Omental fat pad (tissue), 4 donors: ENCODE measurements around the gene MORC1. TPM values are rescaled to one million over a fixed set of nuclear protein-coding genes. Genes with fewer than 3 reads are reported as not detected.

Source experiments
- ATAC-seq: fragments of 150-250 bp; one replicate; pipeline ENCODE4 v1.9.1; 2016; ENCODE audit warnings: mild to moderate bottlenecking, moderate library complexity; ENCODE audit not compliant: low FRiP score
- DNase-seq: peaks from one replicate; pipeline ENCODE4 v3.0.0-alpha.2; 2019; ENCODE audit warnings: low spot score
- CTCF ChIP-seq, 3 donors: fragments of 450-650 bp; IDR thresholded peaks; one replicate each; pipeline ENCODE4 v1.5.1; 2016 to 2017; ENCODE audit warnings: antibody characterized with exemption in 3 of 3, mild to moderate bottlenecking in 3 of 3, moderate library complexity in 2 of 3
- total RNA-seq, 4 donors: library from RNA; depleted of rRNA; stranded (reverse); fragments of >200 nt; gene quantifications; one replicate each; pipeline ENCODE4 v1.1.0, GENCODE V29; 2016

Gene MORC1
- total RNA-seq, 4 donors from 2014 or later = 0.09 TPM; not detected in 3

- ATAC-seq = no peak
- no peak for TF ChIP-seq CTCF (IDR thresholded peaks at IDR 0.05)
- no peak for DNase-seq
These were observed 58.7 kb downstream of the MORC1 start for GRCh38 chr3:109059264-109059663.

GRCh38 chr3:109057616-109058015, 60.3 kb downstream of the MORC1 start:
- ATAC-seq = no peak
- TF ChIP-seq CTCF (IDR thresholded peaks at IDR 0.05) = no peak

GRCh38 chr3:109057056-109057455, 60.9 kb downstream of the MORC1 start:
- DNase-seq = no peak
- ATAC-seq = no peak
- no peak for TF ChIP-seq CTCF (IDR thresholded peaks at IDR 0.05)

More at GRCh38 chr3:109057616-109058015, 60.3 kb downstream of the MORC1 start:
- no peak for DNase-seq

DNA sequence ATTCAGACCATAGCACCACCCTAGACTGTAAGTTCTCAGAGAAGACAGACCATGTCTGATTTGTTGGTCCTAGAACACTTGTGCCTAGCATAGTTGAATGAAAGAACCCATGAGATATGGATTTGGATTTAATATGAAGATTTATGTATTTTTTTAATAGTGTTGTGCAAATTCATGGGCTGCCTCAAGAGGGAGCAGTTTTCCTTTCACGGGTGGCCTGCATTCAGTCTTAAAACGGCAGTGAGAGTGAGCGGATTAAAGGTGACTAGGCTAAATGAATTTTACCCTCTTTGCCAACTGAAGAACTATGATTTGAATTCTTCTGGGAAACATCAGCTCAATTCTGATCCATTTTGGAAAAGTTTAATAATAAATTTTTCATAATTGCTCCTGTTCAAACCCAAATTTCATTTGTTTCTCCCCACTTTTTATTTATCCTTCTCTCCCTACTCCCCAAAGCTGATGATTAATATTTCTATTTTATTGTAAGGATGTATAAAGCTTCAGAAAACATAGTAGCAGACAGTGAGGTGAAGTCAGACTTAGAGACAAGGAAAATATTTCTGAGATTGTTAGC, 67.3 kb downstream of the MORC1 start:
- no peak for TF ChIP-seq CTCF (IDR thresholded peaks at IDR 0.05)
- DNase-seq (no peak), ATAC-seq (no peak)

DNA sequence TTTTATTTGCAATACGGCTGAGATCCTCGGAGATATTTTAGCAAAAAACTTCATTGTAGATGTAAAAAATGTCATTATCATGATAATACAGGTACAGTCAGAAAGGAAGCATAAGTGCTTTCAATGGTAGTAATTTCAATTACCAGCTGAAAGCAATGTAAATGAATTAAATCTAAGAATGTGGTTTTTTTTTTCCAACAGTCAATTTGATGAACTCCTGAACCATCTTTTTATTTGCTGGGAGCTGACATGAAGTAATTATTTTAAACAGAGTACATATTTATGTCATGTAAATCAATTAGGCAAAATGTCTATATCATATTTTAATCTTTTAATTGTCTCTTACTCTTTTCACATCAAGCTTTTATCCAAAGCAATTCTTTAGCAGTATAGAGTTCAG, 70.6 kb downstream of the MORC1 start:
- TF ChIP-seq CTCF (IDR thresholded peaks at IDR 0.05) = no peak
- no peak for DNase-seq
- ATAC-seq = no peak

DNA sequence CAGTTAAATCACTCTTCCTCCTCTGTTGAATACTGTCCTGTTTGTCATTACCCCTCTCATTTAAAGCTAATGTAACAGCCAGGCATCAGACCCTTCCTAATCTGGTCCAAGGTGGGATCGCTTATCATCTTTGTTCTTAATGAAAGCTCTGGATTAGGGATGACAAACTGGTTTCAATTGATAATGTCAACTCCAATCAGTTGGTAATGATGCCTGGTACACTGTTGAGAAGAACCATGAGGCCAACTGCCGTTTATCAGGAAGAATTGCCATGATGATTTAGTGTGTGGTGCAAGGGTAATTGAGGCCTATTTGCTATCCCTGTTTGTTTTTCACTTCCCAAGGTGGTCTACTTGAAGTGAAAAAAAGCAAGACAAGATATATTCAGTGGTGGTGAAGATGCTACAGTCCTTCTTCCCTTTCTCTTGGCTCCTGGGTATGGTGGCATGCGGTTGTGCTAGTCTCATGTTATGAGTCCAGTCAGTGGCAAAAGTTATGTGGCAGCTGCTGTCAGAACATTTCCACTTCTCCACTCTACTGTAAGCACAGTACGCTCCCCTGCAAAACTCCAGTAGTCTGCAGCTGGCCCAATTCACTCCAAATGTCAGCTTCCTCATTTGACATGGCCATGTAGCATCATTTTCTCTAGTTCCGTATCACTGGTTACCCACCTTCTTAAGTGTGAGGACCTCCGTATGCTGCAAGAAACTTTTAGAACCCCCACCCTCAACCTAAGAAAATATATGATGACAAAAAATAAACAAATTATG, 72.5 kb downstream of the MORC1 start:
- ATAC-seq = no peak
- DNase-seq = no peak
- no peak for TF ChIP-seq CTCF (IDR thresholded peaks at IDR 0.05)

GRCh38 chr3:109035082-109035481, 82.9 kb downstream of the MORC1 start:
- DNase-seq (no peak), ATAC-seq (no peak)
- TF ChIP-seq CTCF (IDR thresholded peaks at IDR 0.05) = no peak
